Duodenal mucosa (tissue), 2 donors: Measurements from ENCODE around the gene DNAH6.
"Not testable (repeated sequence)": the region's sequence is repeated elsewhere in the genome, so short reads cannot be mapped to it uniquely, and the experiment has no call there.

ENCODE experiments used
- H3K27ac ChIP-seq: one replicate; pipeline ENCODE4 v1.7.0; 2013; ENCODE audit warnings: low read depth, low read length
- H3K27me3 ChIP-seq, 2 donors: one replicate each; pipeline ENCODE4 v1.7.0; 2013; ENCODE audit warnings: low read length in 2 of 2, control low read depth in 1 of 2; ENCODE audit not compliant: insufficient read depth in 2 of 2, control insufficient read depth in 1 of 2
- H3K36me3 ChIP-seq, 2 donors: one replicate each; pipeline ENCODE4 v1.7.0; 2013; ENCODE audit warnings: low read length in 2 of 2, control low read depth in 1 of 2; ENCODE audit not compliant: insufficient read depth in 2 of 2, control insufficient read depth in 1 of 2
- H3K4me1 ChIP-seq, 2 donors: one replicate each; pipeline ENCODE4 v1.7.0; 2013; ENCODE audit warnings: low read length in 2 of 2, control low read depth in 1 of 2; ENCODE audit not compliant: insufficient read depth in 2 of 2, control insufficient read depth in 1 of 2
- H3K4me3 ChIP-seq, 2 donors: one replicate each; pipeline ENCODE4 v1.7.0; 2013; ENCODE audit warnings: low read length in 2 of 2, low read depth in 1 of 2
- H3K9ac ChIP-seq, 2 donors: one replicate each; pipeline ENCODE4 v1.7.0; 2013; ENCODE audit warnings: low read length in 2 of 2, low read depth in 1 of 2
- H3K9me3 ChIP-seq, 2 donors: one replicate each; pipeline ENCODE4 v1.7.0; 2013; ENCODE audit warnings: low read length in 2 of 2, control low read depth in 1 of 2; ENCODE audit not compliant: control insufficient read depth in 1 of 2

DNAH6 gene

GRCh38 chr2:84516234-84516986 lies at the start of gene DNAH6:
Gene DNAH6 (plus strand): TSS chr2:84516498. CDS start chr2:84517827, 1,329 bp downstream.
- H3K27me3 ChIP-seq: no peaks in the 10 kb centered on the region
- H3K27ac ChIP-seq: no peak within 1 kb of the TSS
- no peaks in the 10 kb centered on the region for H3K9me3 ChIP-seq
- H3K4me1 ChIP-seq: peaks cover 4 to 5% of the 10 kb centered on the region in 2 donors
- peak within 1 kb of the TSS; percentile 76 for H3K4me3 ChIP-seq
- H3K36me3 ChIP-seq: no peaks in the 10 kb centered on the region
- peak within 1 kb of the TSS in 1 of 2 donors; percentile 43 for H3K9ac ChIP-seq

GRCh38 chr2:84467389-84467788 lies 48.9 kb upstream of the DNAH6 start:
- Histone ChIP-seq H3K9me3 (no peaks in the 10 kb centered on the region), H3K27ac (no peak overlapping the region), H3K4me1 (no peaks in the 10 kb centered on the region), H3K9ac (no peak overlapping the region), H3K27me3 (no peaks in the 10 kb centered on the region), H3K4me3 (no peak overlapping the region), H3K36me3 (no peaks in the 10 kb centered on the region)

GRCh38 chr2:84472423-84472822 lies 43.9 kb upstream of the DNAH6 start:
- H3K27me3 ChIP-seq, H3K9me3 ChIP-seq, H3K4me1 ChIP-seq, H3K36me3 ChIP-seq, H3K27ac ChIP-seq, H3K4me3 ChIP-seq, H3K9ac ChIP-seq: not testable (repeated sequence)

GRCh38 chr2:84472856-84473565 lies 43.3 kb upstream of the DNAH6 start:
- Histone ChIP-seq H3K9me3 (peaks cover 8 to 13% of the 10 kb centered on the region in 2 donors), H3K36me3 (no peaks in the 10 kb centered on the region), H3K27me3 (no peaks in the 10 kb centered on the region), H3K4me3 (no peak overlapping the region), H3K9ac (no peak overlapping the region), H3K27ac (no peak overlapping the region), H3K4me1 (no peaks in the 10 kb centered on the region)

GRCh38 chr2:84474176-84474575 lies 42.1 kb upstream of the DNAH6 start:
- no peaks in the 10 kb centered on the region for H3K27me3 ChIP-seq
- H3K36me3 ChIP-seq: no peaks in the 10 kb centered on the region
- no peak overlapping the region for H3K27ac ChIP-seq
- H3K9me3 ChIP-seq: peaks cover 8 to 13% of the 10 kb centered on the region in 2 donors
- H3K4me3 ChIP-seq: no peak overlapping the region
- H3K9ac ChIP-seq: no peak overlapping the region
- no peaks in the 10 kb centered on the region for H3K4me1 ChIP-seq

GRCh38 chr2:84477886-84478285 lies 38.4 kb upstream of the DNAH6 start:
- Histone ChIP-seq H3K36me3 (no peaks in the 10 kb centered on the region), H3K27me3 (no peaks in the 10 kb centered on the region), H3K9ac (no peak overlapping the region), H3K9me3 (peaks cover 8 to 13% of the 10 kb centered on the region in 2 donors), H3K4me1 (no peaks in the 10 kb centered on the region), H3K4me3 (no peak overlapping the region), H3K27ac (no peak overlapping the region)

- no peak overlapping the region for H3K4me3 ChIP-seq
- no peak overlapping the region for H3K9ac ChIP-seq
- peaks cover 8 to 13% of the 10 kb centered on the region in 2 donors for H3K9me3 ChIP-seq
- H3K27me3 ChIP-seq: no peaks in the 10 kb centered on the region
- no peaks in the 10 kb centered on the region for H3K36me3 ChIP-seq
- no peak overlapping the region for H3K27ac ChIP-seq
- no peaks in the 10 kb centered on the region for H3K4me1 ChIP-seq
Measured at GRCh38 chr2:84478867-84479266, 37.4 kb upstream of the DNAH6 start.

GRCh38 chr2:84481702-84482101 lies 34.6 kb upstream of the DNAH6 start:
- Histone ChIP-seq H3K27me3 (no peaks in the 10 kb centered on the region), H3K36me3 (no peaks in the 10 kb centered on the region)

GRCh38 chr2:84482603-84483002 lies 33.7 kb upstream of the DNAH6 start:
- Histone ChIP-seq H3K27ac (no peak overlapping the region), H3K4me3 (no peak overlapping the region), H3K9ac (no peak overlapping the region), H3K9me3 (peaks cover 0 to 4% of the 10 kb centered on the region in 2 donors), H3K27me3 (no peaks in the 10 kb centered on the region), H3K36me3 (no peaks in the 10 kb centered on the region), H3K4me1 (peaks cover 14 to 22% of the 10 kb centered on the region in 2 donors)

More at GRCh38 chr2:84481702-84482101, 34.6 kb upstream of the DNAH6 start:
- no peak overlapping the region for H3K9ac ChIP-seq
- H3K4me3 ChIP-seq: no peak overlapping the region
- no peak overlapping the region for H3K27ac ChIP-seq
- H3K9me3 ChIP-seq: peaks cover 4 to 13% of the 10 kb centered on the region in 2 donors
- H3K4me1 ChIP-seq: peaks cover 7 to 13% of the 10 kb centered on the region in 2 donors

- H3K9me3 ChIP-seq: no peaks in the 10 kb centered on the region
- no peak overlapping the region for H3K4me3 ChIP-seq
- no peaks in the 10 kb centered on the region for H3K27me3 ChIP-seq
- no peaks in the 10 kb centered on the region for H3K36me3 ChIP-seq
- H3K27ac ChIP-seq: no peak overlapping the region
- peaks cover 18 to 26% of the 10 kb centered on the region in 2 donors for H3K4me1 ChIP-seq
- H3K9ac ChIP-seq: no peak overlapping the region
Measured at GRCh38 chr2:84483320-84483719, 33.0 kb upstream of the DNAH6 start.
